Fibroblast of villous mesenchyme (primary cell): Measurements from ENCODE around the gene GPAT3. TPM values are rescaled to one million over a fixed set of nuclear protein-coding genes. Genes with fewer than 3 reads are reported as not detected.
A peak's percentile ranks its signal among the peaks of the same experiment; 100 is the strongest.

Source experiments
- DNase-seq: peaks from one replicate; pipeline ENCODE4 v3.0.0-alpha.2; 2010; ENCODE audit warnings: low read depth
- H3K4me3 ChIP-seq: 2 replicates; pipeline ENCODE4 v1.5.1; 2011; ENCODE audit warnings: low read depth, mild to moderate bottlenecking, low read length
- total RNA-seq: library from RNA; depleted of rRNA; stranded (reverse); fragments of >200 nt; gene quantifications from 2 replicates; pipeline ENCODE4 v1.2.3, GENCODE V29; 2012
- TF ChIP-seq, protein P1 (sequence below): IDR thresholded peaks from 2 replicates; pipeline ENCODE4 v1.5.1; 2012; ENCODE audit warnings: low read depth, mild to moderate bottlenecking, low read length; ENCODE audit not compliant: insufficient read depth

GPAT3 gene
- total RNA-seq, 1 donor = 15.1 TPM

GRCh38 chr4:83599183-83599582 is 63.3 kb downstream of the GPAT3 start:
- DNase-seq = peak; percentile 57
- H3K4me3 ChIP-seq = no peak overlapping the region
- TF ChIP-seq, protein P1, sequence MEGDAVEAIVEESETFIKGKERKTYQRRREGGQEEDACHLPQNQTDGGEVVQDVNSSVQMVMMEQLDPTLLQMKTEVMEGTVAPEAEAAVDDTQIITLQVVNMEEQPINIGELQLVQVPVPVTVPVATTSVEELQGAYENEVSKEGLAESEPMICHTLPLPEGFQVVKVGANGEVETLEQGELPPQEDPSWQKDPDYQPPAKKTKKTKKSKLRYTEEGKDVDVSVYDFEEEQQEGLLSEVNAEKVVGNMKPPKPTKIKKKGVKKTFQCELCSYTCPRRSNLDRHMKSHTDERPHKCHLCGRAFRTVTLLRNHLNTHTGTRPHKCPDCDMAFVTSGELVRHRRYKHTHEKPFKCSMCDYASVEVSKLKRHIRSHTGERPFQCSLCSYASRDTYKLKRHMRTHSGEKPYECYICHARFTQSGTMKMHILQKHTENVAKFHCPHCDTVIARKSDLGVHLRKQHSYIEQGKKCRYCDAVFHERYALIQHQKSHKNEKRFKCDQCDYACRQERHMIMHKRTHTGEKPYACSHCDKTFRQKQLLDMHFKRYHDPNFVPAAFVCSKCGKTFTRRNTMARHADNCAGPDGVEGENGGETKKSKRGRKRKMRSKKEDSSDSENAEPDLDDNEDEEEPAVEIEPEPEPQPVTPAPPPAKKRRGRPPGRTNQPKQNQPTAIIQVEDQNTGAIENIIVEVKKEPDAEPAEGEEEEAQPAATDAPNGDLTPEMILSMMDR = no peak

DNA sequence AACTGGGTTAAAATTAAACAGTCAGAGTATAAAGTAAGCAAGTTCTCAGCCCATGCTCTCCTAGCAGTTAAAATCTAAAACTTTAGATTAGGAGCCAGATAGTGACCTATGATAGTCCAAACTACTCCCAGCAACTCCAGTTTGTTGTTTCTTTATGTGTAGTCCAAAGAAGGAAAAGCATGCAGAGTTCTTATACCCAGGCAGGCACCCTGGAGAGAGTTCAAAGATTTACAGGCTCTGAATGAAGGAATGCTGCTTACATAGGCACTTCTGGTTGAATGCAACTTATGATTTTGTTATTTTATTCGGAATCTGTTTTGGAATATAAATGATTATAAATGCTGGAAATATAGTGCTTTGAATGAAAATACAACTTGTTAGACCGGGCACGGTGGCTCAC is 67.2 kb downstream of the GPAT3 start:
- TF ChIP-seq, protein P1 = no peak
- DNase-seq = peak; percentile 72
- H3K4me3 ChIP-seq = no peak overlapping the region

DNA sequence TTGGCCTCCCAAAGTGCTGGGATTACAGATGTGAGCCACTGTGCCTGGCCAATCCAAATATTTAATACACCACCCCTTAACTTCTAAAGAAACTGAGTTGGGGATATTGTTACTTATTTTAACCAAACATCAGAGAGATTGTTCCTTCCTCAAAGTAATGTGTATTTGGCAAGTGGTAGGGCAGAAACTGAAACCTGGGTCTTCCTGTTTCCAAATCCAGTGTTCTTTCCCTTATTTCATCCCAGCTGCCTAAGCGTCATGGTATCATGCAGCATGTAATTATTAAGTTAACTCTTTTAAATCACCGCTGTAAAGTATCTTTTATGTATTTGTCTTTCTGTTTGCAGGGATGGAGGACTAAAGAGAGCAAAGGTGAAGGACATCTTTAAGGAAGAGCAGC is 68.4 kb downstream of the GPAT3 start:
- no peak for DNase-seq
- H3K4me3 ChIP-seq = no peak overlapping the region
- TF ChIP-seq, protein P1 = no peak

DNA sequence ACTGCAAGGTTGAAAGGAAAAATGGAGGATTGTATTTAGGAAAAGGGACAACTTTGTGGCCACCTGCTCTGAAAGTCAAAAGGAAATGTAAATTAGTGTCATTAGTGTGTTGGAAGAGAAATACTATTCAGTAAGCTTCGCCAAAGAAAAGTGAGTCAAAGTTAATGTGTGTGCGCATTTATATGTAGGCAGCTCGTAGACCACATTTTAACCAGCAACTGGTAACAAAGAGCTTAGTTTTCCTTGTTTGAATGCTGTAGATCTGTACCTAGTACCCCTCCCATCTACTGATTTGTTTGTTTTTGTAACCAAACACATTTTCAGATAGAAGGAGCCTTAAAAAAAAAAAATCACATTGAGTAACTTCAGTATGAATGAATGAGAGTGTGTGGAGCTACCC is 69.3 kb downstream of the GPAT3 start:
- no peak overlapping the region for H3K4me3 ChIP-seq
- DNase-seq = no peak
- TF ChIP-seq, protein P1 = no peak

DNA sequence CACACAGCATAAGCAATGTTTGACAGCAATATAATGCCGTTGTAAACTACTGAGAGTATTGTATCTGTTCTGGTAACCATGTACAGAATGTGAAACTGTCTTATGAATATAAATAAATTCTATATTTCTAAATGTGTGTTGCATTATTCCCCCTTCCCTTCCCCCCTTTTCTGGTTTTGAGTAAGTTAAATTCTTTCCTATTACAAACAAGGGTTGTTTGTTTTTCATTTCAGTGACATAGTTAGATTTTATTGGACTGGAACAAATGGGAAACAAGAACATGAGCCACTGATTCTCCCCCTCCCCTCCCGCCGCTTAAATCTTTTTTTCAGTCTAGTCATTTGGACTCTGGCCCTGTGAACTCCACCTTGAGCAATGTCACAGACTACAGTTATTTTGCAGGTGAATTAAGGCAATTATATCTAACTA is 69.8 kb downstream of the GPAT3 start:
- TF ChIP-seq, protein P1 = no peak
- DNase-seq = peak; percentile 64
- no peak overlapping the region for H3K4me3 ChIP-seq

GRCh38 chr4:83606460-83606859 is 70.6 kb downstream of the GPAT3 start:
- TF ChIP-seq, protein P1 = no peak
- H3K4me3 ChIP-seq = no peak overlapping the region
- DNase-seq = no peak

GRCh38 chr4:83606898-83607297 is 71.0 kb downstream of the GPAT3 start:
- no peak for DNase-seq
- TF ChIP-seq, protein P1 = no peak

More at GRCh38 chr4:83606898-83607297, 71.0 kb downstream of the GPAT3 start:
- no peak overlapping the region for H3K4me3 ChIP-seq
